ENCODE data around the gene IGF1.

The IGF1 gene

DNA sequence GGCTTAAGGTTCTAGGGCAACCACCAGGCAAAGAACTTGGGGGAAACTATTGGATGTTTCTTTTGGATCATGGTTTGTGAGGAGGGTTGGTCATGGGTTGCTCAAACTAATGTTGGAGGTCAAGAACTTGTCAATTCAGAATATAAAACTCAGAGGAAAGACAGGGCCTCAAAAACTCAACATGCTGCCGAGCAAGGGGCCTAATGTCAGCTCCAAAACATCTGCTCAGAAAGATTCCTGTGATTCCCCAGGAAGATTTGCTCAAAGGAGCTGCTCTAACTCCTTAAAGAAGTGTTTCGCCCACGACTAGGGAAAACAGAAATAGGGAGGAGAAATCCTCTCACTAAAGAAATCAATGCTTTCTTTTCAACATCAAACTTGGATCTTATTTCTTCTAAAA, 3.7 kb upstream of the IGF1 start:
- Histone ChIP-seq H3K27me3 (ENCODE audit: control insufficient read depth in 1 of 2, insufficient read depth in 1 of 2, low read length in 2 of 2) (peaks cover 0 to 4% of the 10 kb centered on the region in 2 experiments), H4K91ac (ENCODE audit: low read length) (no peak overlapping the region), H2BK120ac (ENCODE audit: low read depth, low read length) (no peak overlapping the region), H2BK5ac (ENCODE audit: low read depth, low read length, poor library complexity, severe bottlenecking) (no peak overlapping the region), H3K4ac (ENCODE audit: low read depth in 1 of 2, low read length in 2 of 2) (no peak overlapping the region), H3K79me1 (replicated peaks; ENCODE audit: low read length, poor library complexity, severe bottlenecking) (no peaks in the 10 kb centered on the region), H2AFZ (ENCODE audit: low read depth, low read length) (no peak overlapping the region), H2BK12ac (ENCODE audit: low read length in 2 of 2) (no peak overlapping the region), H3K4me1 (ENCODE audit: control insufficient read depth, insufficient read depth, low read depth, low read length) (peaks cover 2% of the 10 kb centered on the region), H3K4me3 (ENCODE audit: insufficient read depth in 1 of 2, low read depth in 1 of 2, low read length in 2 of 2) (peak overlapping the region in 1 of 2 experiments; percentile 51), H3K18ac (ENCODE audit: low read depth in 1 of 2, low read length in 2 of 2) (no peak overlapping the region), H3K23ac (ENCODE audit: low read length in 2 of 2) (no peak overlapping the region), H3K4me2 (ENCODE audit: low read length, poor library complexity, severe bottlenecking) (no peak overlapping the region), H4K8ac (ENCODE audit: low read length) (no peak overlapping the region), H2AK5ac (ENCODE audit: low read length, severe bottlenecking) (no peak overlapping the region), H3K27ac (ENCODE audit: low read length, poor library complexity, severe bottlenecking) (no peak overlapping the region), H3K9me3 (ENCODE audit: control insufficient read depth, low read length) (no peaks in the 10 kb centered on the region), H3K9ac (ENCODE audit: low read length) (peak overlapping the region; percentile 81), H3K36me3 (ENCODE audit: control insufficient read depth in 1 of 2, insufficient read depth in 2 of 2, low read depth in 1 of 2, low read length in 2 of 2) (no peaks in the 10 kb centered on the region), H2BK15ac (ENCODE audit: low read depth, poor library complexity, severe bottlenecking) (no peak overlapping the region), H3K14ac (ENCODE audit: low read length in 2 of 2) (no peak overlapping the region)
- DNase-seq, result no peak
- WGBS, result 82% methylated on average over 1 of the region's 3 CpGs

DNA sequence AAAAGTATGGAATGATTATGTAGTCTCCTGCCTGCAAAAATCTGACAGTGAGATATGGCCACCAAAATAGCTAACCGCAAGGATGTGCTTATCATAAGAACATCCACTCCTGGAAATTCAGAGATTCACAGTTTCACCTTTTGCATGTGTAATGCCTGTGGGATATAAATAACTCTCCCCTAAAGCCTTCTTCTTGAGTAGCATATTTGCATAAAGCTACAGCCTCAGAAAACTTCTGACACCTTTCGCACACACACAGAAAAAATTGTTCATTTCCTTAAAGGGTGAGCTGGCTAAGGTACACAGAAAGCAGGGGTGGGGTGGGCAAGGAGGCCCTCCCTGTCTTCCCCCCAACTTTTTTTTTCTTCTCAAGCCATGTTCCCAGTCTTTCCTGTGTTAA, 3.1 kb upstream of the IGF1 start:
- Histone ChIP-seq H2BK12ac (ENCODE audit: low read length in 2 of 2) (no peak overlapping the region), H3K79me1 (replicated peaks; ENCODE audit: low read length, poor library complexity, severe bottlenecking) (no peaks in the 10 kb centered on the region), H3K27ac (ENCODE audit: low read length, poor library complexity, severe bottlenecking) (no peak overlapping the region), H3K4me1 (ENCODE audit: control insufficient read depth, insufficient read depth, low read depth, low read length) (peaks cover 2% of the 10 kb centered on the region), H4K8ac (ENCODE audit: low read length) (no peak overlapping the region), H2AK5ac (ENCODE audit: low read length, severe bottlenecking) (no peak overlapping the region), H2BK15ac (ENCODE audit: low read depth, poor library complexity, severe bottlenecking) (no peak overlapping the region), H2BK5ac (ENCODE audit: low read depth, low read length, poor library complexity, severe bottlenecking) (no peak overlapping the region), H3K18ac (ENCODE audit: low read depth in 1 of 2, low read length in 2 of 2) (no peak overlapping the region), H3K27me3 (ENCODE audit: control insufficient read depth in 1 of 2, insufficient read depth in 1 of 2, low read length in 2 of 2) (peaks cover 0 to 9% of the 10 kb centered on the region in 2 experiments), H3K4me3 (ENCODE audit: insufficient read depth in 1 of 2, low read depth in 1 of 2, low read length in 2 of 2) (no peak overlapping the region), H3K23ac (ENCODE audit: low read length in 2 of 2) (no peak overlapping the region), H3K9me3 (ENCODE audit: control insufficient read depth, low read length) (no peaks in the 10 kb centered on the region), H3K14ac (ENCODE audit: low read length in 2 of 2) (no peak overlapping the region), H3K4me2 (ENCODE audit: low read length, poor library complexity, severe bottlenecking) (no peak overlapping the region), H3K9ac (ENCODE audit: low read length) (no peak overlapping the region), H3K36me3 (ENCODE audit: control insufficient read depth in 1 of 2, insufficient read depth in 2 of 2, low read depth in 1 of 2, low read length in 2 of 2) (no peaks in the 10 kb centered on the region), H4K91ac (ENCODE audit: low read length) (no peak overlapping the region), H3K4ac (ENCODE audit: low read depth in 1 of 2, low read length in 2 of 2) (no peak overlapping the region), H2AFZ (ENCODE audit: low read depth, low read length) (no peak overlapping the region), H2BK120ac (ENCODE audit: low read depth, low read length) (no peak overlapping the region)
- 100% methylated on average over 2 of the region's 2 CpGs for WGBS
- DNase-seq, result no peak

- Histone ChIP-seq H3K4me2 (ENCODE audit: low read length, poor library complexity, severe bottlenecking) (no peak overlapping the region), H3K14ac (ENCODE audit: low read length in 2 of 2) (no peak overlapping the region), H3K4me1 (ENCODE audit: control insufficient read depth, insufficient read depth, low read depth, low read length) (peaks cover 2% of the 10 kb centered on the region), H2BK120ac (ENCODE audit: low read depth, low read length) (no peak overlapping the region), H2AFZ (ENCODE audit: low read depth, low read length) (no peak overlapping the region), H3K79me1 (replicated peaks; ENCODE audit: low read length, poor library complexity, severe bottlenecking) (no peaks in the 10 kb centered on the region), H3K4me3 (ENCODE audit: insufficient read depth in 1 of 2, low read depth in 1 of 2, low read length in 2 of 2) (no peak overlapping the region), H3K23ac (ENCODE audit: low read length in 2 of 2) (no peak overlapping the region), H3K27me3 (ENCODE audit: control insufficient read depth in 1 of 2, insufficient read depth in 1 of 2, low read length in 2 of 2) (peaks cover 0 to 9% of the 10 kb centered on the region in 2 experiments), H4K91ac (ENCODE audit: low read length) (no peak overlapping the region), H3K9me3 (ENCODE audit: control insufficient read depth, low read length) (no peaks in the 10 kb centered on the region), H3K18ac (ENCODE audit: low read depth in 1 of 2, low read length in 2 of 2) (no peak overlapping the region), H3K27ac (ENCODE audit: low read length, poor library complexity, severe bottlenecking) (no peak overlapping the region), H3K4ac (ENCODE audit: low read depth in 1 of 2, low read length in 2 of 2) (no peak overlapping the region), H2AK5ac (ENCODE audit: low read length, severe bottlenecking) (no peak overlapping the region), H2BK12ac (ENCODE audit: low read length in 2 of 2) (no peak overlapping the region), H2BK15ac (ENCODE audit: low read depth, poor library complexity, severe bottlenecking) (no peak overlapping the region), H3K36me3 (ENCODE audit: control insufficient read depth in 1 of 2, insufficient read depth in 2 of 2, low read depth in 1 of 2, low read length in 2 of 2) (no peaks in the 10 kb centered on the region), H2BK5ac (ENCODE audit: low read depth, low read length, poor library complexity, severe bottlenecking) (no peak overlapping the region), H3K9ac (ENCODE audit: low read length) (no peak overlapping the region), H4K8ac (ENCODE audit: low read length) (no peak overlapping the region)
- DNase-seq, result no peak
Measured at GRCh38 chr12:102481705-102482425, 1.5 kb upstream of the IGF1 start.

DNA sequence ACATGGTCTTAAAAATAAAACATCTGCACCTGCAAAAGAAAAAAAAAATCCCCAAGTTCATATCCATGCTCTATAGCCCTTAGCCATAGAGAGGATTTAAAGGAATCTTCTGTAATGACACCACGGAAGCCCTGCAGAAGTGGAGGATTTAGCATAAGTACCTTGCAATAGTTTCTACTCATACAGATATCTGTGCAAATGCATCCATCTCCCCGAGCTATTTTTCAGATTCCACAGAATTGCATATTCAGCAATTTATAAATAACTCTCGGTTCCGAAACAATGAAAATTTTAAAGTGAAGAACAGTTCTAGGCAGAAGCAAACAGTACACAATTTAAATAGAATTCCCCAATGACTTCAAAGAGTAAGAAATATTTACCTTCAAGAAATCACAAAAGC, 424 bp downstream of the IGF1 start:
- Histone ChIP-seq H3K36me3 (ENCODE audit: control insufficient read depth in 1 of 2, insufficient read depth in 2 of 2, low read depth in 1 of 2, low read length in 2 of 2) (no peaks in the 10 kb centered on the region), H3K4me3 (ENCODE audit: insufficient read depth in 1 of 2, low read depth in 1 of 2, low read length in 2 of 2) (peak overlapping the region in 1 of 2 experiments; percentile 46), H4K91ac (ENCODE audit: low read length) (no peak overlapping the region), H2BK15ac (ENCODE audit: low read depth, poor library complexity, severe bottlenecking) (no peak overlapping the region), H3K23ac (ENCODE audit: low read length in 2 of 2) (no peak overlapping the region), H3K27me3 (ENCODE audit: control insufficient read depth in 1 of 2, insufficient read depth in 1 of 2, low read length in 2 of 2) (peaks cover 0 to 9% of the 10 kb centered on the region in 2 experiments), H3K14ac (ENCODE audit: low read length in 2 of 2) (no peak overlapping the region), H3K27ac (ENCODE audit: low read length, poor library complexity, severe bottlenecking) (no peak overlapping the region), H2AK5ac (ENCODE audit: low read length, severe bottlenecking) (no peak overlapping the region), H2BK5ac (ENCODE audit: low read depth, low read length, poor library complexity, severe bottlenecking) (no peak overlapping the region), H2BK120ac (ENCODE audit: low read depth, low read length) (no peak overlapping the region), H3K79me1 (replicated peaks; ENCODE audit: low read length, poor library complexity, severe bottlenecking) (no peaks in the 10 kb centered on the region), H3K4ac (ENCODE audit: low read depth in 1 of 2, low read length in 2 of 2) (no peak overlapping the region), H3K4me2 (ENCODE audit: low read length, poor library complexity, severe bottlenecking) (no peak overlapping the region), H3K9me3 (ENCODE audit: control insufficient read depth, low read length) (no peaks in the 10 kb centered on the region), H3K4me1 (ENCODE audit: control insufficient read depth, insufficient read depth, low read depth, low read length) (peaks cover 2% of the 10 kb centered on the region), H3K18ac (ENCODE audit: low read depth in 1 of 2, low read length in 2 of 2) (no peak overlapping the region), H2AFZ (ENCODE audit: low read depth, low read length) (no peak overlapping the region), H3K9ac (ENCODE audit: low read length) (peak overlapping the region; percentile 59), H2BK12ac (ENCODE audit: low read length in 2 of 2) (no peak overlapping the region), H4K8ac (ENCODE audit: low read length) (no peak overlapping the region)
- 72% methylated on average over 4 of the region's 4 CpGs for whole genome bisulfite sequencing
- DNase-seq, result no peak

Data from mesenchymal stem cell (in vitro differentiated cells and primary cell).